ENCODE data around the gene NET1.
"Not testable (repeated sequence)": the region's sequence is repeated elsewhere in the genome, so short reads cannot be mapped to it uniquely, and the experiment has no call there.

The NET1 gene

GRCh38 chr10:5373891-5374611, 38.3 kb upstream of the NET1 start:
- Histone ChIP-seq H3K9me3 (ENCODE audit: insufficient read depth, low read length) (no peaks in the 10 kb centered on the region), H3K4me1 (ENCODE audit: low read length) (no peaks in the 10 kb centered on the region), H3K36me3 (replicated peaks; ENCODE audit: low read depth, low read length) (no peaks in the 10 kb centered on the region), H3K4me2 (ENCODE audit: low read length) (no peak overlapping the region), H3K27me3 (ENCODE audit: low read depth, low read length) (no peaks in the 10 kb centered on the region), H2AFZ (ENCODE audit: low read depth, low read length) (no peak overlapping the region), H3K27ac (ENCODE audit: low read length) (no peak overlapping the region), H3K4me3 (ENCODE audit: low read length) (no peak overlapping the region), H4K20me1 (ENCODE audit: insufficient read depth, low read length) (no peaks in the 10 kb centered on the region), H3K9ac (ENCODE audit: low read length) (no peak overlapping the region), H3K79me2 (ENCODE audit: low read length) (no peaks in the 10 kb centered on the region)
- TF ChIP-seq EZH2phosphoT487 (IDR thresholded peaks at IDR 0.05; ENCODE audit: low read depth), result no peak
- TF ChIP-seq CTCF (IDR thresholded peaks at IDR 0.05; ENCODE audit: low read depth, low read length), result no peak

- Histone ChIP-seq H2AFZ (ENCODE audit: low read depth, low read length) (no peak overlapping the region), H3K27ac (ENCODE audit: low read length) (no peak overlapping the region), H3K36me3 (replicated peaks; ENCODE audit: low read depth, low read length) (no peaks in the 10 kb centered on the region), H3K79me2 (ENCODE audit: low read length) (no peaks in the 10 kb centered on the region), H3K4me3 (ENCODE audit: low read length) (no peak overlapping the region), H4K20me1 (ENCODE audit: insufficient read depth, low read length) (no peaks in the 10 kb centered on the region), H3K4me2 (ENCODE audit: low read length) (no peak overlapping the region), H3K9ac (ENCODE audit: low read length) (no peak overlapping the region), H3K27me3 (ENCODE audit: low read depth, low read length) (no peaks in the 10 kb centered on the region), H3K4me1 (ENCODE audit: low read length) (no peaks in the 10 kb centered on the region), H3K9me3 (ENCODE audit: insufficient read depth, low read length) (no peaks in the 10 kb centered on the region)
- TF ChIP-seq EZH2phosphoT487 (IDR thresholded peaks at IDR 0.05; ENCODE audit: low read depth) (no peak), CTCF (IDR thresholded peaks at IDR 0.05; ENCODE audit: low read depth, low read length) (no peak)
These were observed 35.9 kb upstream of the NET1 start for GRCh38 chr10:5376450-5376849.

GRCh38 chr10:5379202-5379601, 33.2 kb upstream of the NET1 start:
- not testable (repeated sequence) for H3K4me2 ChIP-seq (ENCODE audit: low read length); H3K79me2 ChIP-seq (ENCODE audit: low read length); H3K4me3 ChIP-seq (ENCODE audit: low read length); H3K27ac ChIP-seq (ENCODE audit: low read length); H3K9ac ChIP-seq (ENCODE audit: low read length); H2AFZ ChIP-seq (ENCODE audit: low read depth, low read length); H3K4me1 ChIP-seq (ENCODE audit: low read length); H3K9me3 ChIP-seq (ENCODE audit: insufficient read depth, low read length); H3K27me3 ChIP-seq (ENCODE audit: low read depth, low read length); H3K36me3 ChIP-seq (replicated peaks; ENCODE audit: low read depth, low read length); H4K20me1 ChIP-seq (ENCODE audit: insufficient read depth, low read length)

DNA sequence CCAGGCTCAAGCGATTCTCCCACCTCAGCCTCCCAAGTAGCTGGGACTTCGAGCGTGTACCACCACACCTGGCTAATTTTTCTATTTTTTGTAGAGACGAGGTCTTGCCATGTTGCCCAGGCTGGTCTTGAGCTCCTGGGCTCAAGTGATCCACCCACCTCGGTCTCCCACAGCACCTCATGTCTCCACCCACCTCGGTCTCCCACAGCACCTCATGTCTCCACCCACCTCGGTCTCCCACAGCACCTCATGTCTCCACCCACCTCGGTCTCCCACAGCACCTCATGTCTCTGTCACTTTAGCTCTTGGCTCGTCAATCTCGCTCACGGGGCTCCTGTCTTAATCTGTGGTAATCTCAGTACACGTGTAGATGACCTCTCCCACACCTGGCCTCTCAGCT, 32.0 kb upstream of the NET1 start:
- not testable (repeated sequence) for H3K4me3 ChIP-seq (ENCODE audit: low read length); H3K79me2 ChIP-seq (ENCODE audit: low read length); H3K9ac ChIP-seq (ENCODE audit: low read length); H4K20me1 ChIP-seq (ENCODE audit: insufficient read depth, low read length); H3K27ac ChIP-seq (ENCODE audit: low read length); H3K4me1 ChIP-seq (ENCODE audit: low read length); H3K9me3 ChIP-seq (ENCODE audit: insufficient read depth, low read length); H3K4me2 ChIP-seq (ENCODE audit: low read length); H3K36me3 ChIP-seq (replicated peaks; ENCODE audit: low read depth, low read length); H2AFZ ChIP-seq (ENCODE audit: low read depth, low read length); H3K27me3 ChIP-seq (ENCODE audit: low read depth, low read length)

- H4K20me1 ChIP-seq (ENCODE audit: insufficient read depth, low read length), result no peaks in the 10 kb centered on the region
- H3K27ac ChIP-seq (ENCODE audit: low read length), result no peak overlapping the region
- no peaks in the 10 kb centered on the region for H3K9me3 ChIP-seq (ENCODE audit: insufficient read depth, low read length)
- no peak overlapping the region for H3K9ac ChIP-seq (ENCODE audit: low read length)
- TF ChIP-seq EZH2phosphoT487 (IDR thresholded peaks at IDR 0.05; ENCODE audit: low read depth) (no peak), CTCF (IDR thresholded peaks at IDR 0.05; ENCODE audit: low read depth, low read length) (no peak)
- H3K4me1 ChIP-seq (ENCODE audit: low read length), result no peaks in the 10 kb centered on the region
- no peaks in the 10 kb centered on the region for H3K79me2 ChIP-seq (ENCODE audit: low read length)
- no peak overlapping the region for H3K4me3 ChIP-seq (ENCODE audit: low read length)
- no peaks in the 10 kb centered on the region for H3K36me3 ChIP-seq (replicated peaks; ENCODE audit: low read depth, low read length)
- no peak overlapping the region for H2AFZ ChIP-seq (ENCODE audit: low read depth, low read length)
- no peaks in the 10 kb centered on the region for H3K27me3 ChIP-seq (ENCODE audit: low read depth, low read length)
- H3K4me2 ChIP-seq (ENCODE audit: low read length), result no peak overlapping the region
These were observed 31.2 kb upstream of the NET1 start for GRCh38 chr10:5381187-5381586.
